Gastrocnemius medialis (tissue), 4 donors: ENCODE results near the gene APH1B.

Experiments
- CTCF ChIP-seq, 5 experiments: fragments of 450-650 bp in 3 of 5; fragments of 200-600 bp in 2 of 5; sonication (generic) in 2 of 5; IDR thresholded peaks in 4 of 5; conservative IDR thresholded peaks in 1 of 5; 1 replicate in 4 of 5; 2 replicates in 1 of 5; pipeline ENCODE4 v1.5.1; 2016 to 2019; ENCODE audit warnings: antibody characterized with exemption in 5 of 5, mild to moderate bottlenecking in 3 of 5, moderate library complexity in 3 of 5
- POLR2A ChIP-seq, 2 donors: fragments of 450-650 bp; IDR thresholded peaks; one replicate each; pipeline ENCODE4 v1.6.1; 2017; ENCODE audit warnings: antibody characterized with exemption in 2 of 2, mild to moderate bottlenecking in 2 of 2, moderate library complexity in 2 of 2

- TF ChIP-seq POLR2A (IDR thresholded peaks at IDR 0.05) (no peak), CTCF (IDR thresholded peaks at IDR 0.05 in 4 of 5, conservative IDR thresholded peaks at IDR 0.05 in 1 of 5) (no peak)
Observed at GRCh38 chr15:63357731-63358130, 80.3 kb downstream of the APH1B start.
